Tibial nerve (tissue), 4 donors: ENCODE results near the gene NTMT2.

Experiments
- EP300 ChIP-seq, 2 donors: sonication (generic); formaldehyde crosslinking; IDR thresholded peaks; one replicate each; pipeline ENCODE4 v1.6.1; 2017; ENCODE audit warnings: antibody characterized with exemption in 2 of 2, mild to moderate bottlenecking in 1 of 2
- POLR2A ChIP-seq, 2 donors: fragments of 450-650 bp; IDR thresholded peaks; one replicate each; pipeline ENCODE4 v1.6.1; 2017; ENCODE audit warnings: antibody characterized with exemption in 2 of 2, mild to moderate bottlenecking in 2 of 2, moderate library complexity in 2 of 2
- TF ChIP-seq, protein P1 (sequence below), 5 experiments: fragments of 200-600 bp in 3 of 5; fragments of 450-650 bp in 2 of 5; sonication (generic) in 3 of 5; IDR thresholded peaks; one replicate each; pipeline ENCODE4 v1.5.1; 2016 to 2019; ENCODE audit warnings: antibody characterized with exemption in 5 of 5, mild to moderate bottlenecking in 3 of 5, moderate library complexity in 2 of 5

DNA sequence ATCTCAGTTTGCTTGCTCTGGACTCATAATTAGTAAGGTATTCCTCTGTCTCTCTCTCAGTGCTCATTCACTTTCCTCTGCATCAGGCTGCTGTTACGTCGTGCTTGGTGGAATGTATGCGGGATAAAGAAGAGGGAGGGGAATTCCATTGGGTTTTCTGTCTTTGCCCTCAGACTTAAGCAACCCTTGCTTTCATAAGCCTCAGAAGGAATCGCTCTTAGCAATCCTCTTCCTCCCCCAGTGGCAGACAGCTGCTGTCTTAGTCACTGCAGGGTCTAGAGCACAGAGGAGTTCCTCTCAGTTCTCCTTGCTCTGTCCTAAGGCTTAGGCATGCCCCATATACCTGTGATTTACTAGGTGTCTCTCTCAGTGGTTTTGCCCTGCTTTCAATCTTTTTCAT, 19.1 kb upstream of the NTMT2 start:
- no peak for TF ChIP-seq EP300 (IDR thresholded peaks at IDR 0.05)
- TF ChIP-seq, protein P1, sequence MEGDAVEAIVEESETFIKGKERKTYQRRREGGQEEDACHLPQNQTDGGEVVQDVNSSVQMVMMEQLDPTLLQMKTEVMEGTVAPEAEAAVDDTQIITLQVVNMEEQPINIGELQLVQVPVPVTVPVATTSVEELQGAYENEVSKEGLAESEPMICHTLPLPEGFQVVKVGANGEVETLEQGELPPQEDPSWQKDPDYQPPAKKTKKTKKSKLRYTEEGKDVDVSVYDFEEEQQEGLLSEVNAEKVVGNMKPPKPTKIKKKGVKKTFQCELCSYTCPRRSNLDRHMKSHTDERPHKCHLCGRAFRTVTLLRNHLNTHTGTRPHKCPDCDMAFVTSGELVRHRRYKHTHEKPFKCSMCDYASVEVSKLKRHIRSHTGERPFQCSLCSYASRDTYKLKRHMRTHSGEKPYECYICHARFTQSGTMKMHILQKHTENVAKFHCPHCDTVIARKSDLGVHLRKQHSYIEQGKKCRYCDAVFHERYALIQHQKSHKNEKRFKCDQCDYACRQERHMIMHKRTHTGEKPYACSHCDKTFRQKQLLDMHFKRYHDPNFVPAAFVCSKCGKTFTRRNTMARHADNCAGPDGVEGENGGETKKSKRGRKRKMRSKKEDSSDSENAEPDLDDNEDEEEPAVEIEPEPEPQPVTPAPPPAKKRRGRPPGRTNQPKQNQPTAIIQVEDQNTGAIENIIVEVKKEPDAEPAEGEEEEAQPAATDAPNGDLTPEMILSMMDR (IDR thresholded peaks at IDR 0.05), result no peak
- TF ChIP-seq POLR2A (IDR thresholded peaks at IDR 0.05), result no peak
